GM19324 (cell line): ENCODE data around the gene NFS1.
"Not testable (repeated sequence)": the region's sequence is repeated elsewhere in the genome, so short reads cannot be mapped to it uniquely, and the experiment has no call there.

Experiments used
- ATAC-seq: cut with Tn5 transposase; IDR thresholded peaks from one replicate; pipeline ENCODE4 v1.9.1; 2021; ENCODE audit warnings: mild to moderate bottlenecking, moderate library complexity; ENCODE audit not compliant: unreplicated experiment, low FRiP score

Gene NFS1

DNA sequence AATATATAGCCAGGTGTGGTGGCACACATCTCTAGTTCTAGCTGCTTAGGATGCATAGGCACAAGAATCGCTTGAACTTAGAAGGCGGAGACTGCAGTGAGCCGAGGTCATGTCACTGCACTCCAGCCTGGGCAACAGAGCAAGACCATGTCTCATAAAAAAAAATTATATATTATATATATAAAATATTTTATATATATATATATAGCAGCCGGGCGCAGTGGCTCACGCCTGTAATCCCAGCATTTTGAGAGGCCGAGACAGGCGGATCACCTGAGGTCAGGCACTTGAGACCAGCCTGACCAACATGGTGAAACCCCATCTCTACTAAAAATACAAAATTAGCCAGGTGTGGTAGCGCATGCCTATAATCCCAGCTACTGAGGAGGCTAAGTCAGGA lies 13.8 kb downstream of the NFS1 start:
- not testable (repeated sequence) for ATAC-seq

DNA sequence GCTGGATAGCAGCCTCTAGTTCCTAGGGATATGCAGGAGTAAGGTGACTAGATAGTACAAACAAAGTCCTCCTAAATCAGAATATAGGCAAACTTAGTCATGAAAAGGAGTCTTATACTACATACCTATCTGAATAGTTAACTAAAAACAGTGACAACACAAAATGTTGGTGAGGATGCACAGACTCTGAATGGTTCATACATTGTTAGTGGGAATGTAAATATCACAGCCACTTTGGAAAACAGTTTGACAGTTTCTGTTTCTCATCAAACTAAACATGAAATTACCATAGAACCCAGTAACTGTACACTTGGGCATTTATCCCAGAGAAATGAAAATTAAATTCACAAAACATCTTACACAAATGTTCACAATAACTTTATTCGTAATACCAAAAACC lies 17.2 kb downstream of the NFS1 start:
- ATAC-seq: no peak

DNA sequence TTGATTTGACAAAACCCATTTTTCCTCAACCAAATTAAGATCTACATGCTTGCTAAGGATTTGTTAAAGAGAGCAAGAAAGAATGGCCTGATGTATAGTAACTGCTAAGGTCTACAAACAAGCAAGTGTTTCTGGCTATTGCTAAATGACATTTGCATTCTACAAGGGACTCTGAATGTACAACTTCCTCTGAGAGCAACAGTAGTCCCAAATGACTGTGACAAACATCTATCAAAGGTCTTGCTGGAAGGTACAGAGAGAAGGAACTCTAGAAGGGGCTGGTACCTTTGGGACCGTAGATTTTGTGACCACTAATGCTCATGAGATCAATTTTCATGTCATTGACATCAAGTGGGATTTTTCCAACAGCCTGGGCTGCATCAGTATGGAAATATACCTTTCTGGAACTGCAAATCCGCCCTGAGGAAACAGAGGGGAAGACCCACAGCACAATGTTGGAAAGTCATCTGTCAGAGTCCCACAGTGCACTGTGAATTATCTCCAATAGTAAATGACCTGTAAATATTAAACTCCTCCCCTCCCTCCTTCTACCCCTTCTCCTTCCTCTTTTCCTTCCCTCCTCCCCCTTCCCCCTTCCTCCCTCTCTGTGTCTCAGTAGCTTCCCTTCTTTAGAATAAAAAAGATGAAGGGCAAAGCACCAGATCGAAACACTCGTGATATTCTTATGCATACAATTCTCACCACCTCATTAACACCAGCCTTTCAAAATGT lies 18.5 kb downstream of the NFS1 start:
- no peak for ATAC-seq

DNA sequence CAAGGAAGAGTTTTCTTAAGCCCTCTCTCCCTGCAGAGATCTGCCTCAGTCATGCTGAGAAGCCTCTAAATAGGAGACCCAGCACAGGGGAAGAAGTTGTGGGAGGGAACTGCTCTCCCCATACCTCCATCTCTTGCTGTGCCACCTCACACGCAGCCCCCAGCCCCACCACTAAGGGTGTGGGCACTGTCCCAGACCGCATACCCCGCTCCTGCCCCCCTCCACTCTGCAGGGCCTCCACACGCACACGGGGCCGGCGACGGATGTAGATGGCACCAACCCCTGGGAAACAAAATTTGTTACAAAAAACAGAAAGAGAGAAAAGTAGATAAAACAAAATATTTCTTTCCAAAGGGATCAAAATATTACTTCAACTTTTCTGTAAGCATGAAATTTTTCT lies 24.2 kb downstream of the NFS1 start:
- no peak for ATAC-seq

DNA sequence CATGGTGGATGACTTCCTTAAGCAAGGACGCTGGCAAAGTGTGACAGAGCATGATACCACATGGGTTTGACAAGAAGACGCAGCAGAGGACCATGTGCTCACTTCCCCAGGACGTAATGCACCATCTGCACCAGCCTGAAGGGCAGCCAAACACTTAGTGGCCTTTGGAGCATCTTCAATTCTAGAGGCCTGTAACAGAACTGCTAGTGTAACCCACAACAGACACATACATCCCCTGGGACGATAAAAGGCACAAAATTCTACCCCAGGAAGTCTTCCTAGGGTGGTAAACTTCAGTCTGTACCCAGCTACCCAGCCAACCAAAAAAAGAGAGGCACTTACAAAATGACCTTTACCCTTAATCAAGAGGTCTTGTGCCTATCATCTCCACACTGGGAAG lies 25.3 kb downstream of the NFS1 start:
- no peak for ATAC-seq

DNA sequence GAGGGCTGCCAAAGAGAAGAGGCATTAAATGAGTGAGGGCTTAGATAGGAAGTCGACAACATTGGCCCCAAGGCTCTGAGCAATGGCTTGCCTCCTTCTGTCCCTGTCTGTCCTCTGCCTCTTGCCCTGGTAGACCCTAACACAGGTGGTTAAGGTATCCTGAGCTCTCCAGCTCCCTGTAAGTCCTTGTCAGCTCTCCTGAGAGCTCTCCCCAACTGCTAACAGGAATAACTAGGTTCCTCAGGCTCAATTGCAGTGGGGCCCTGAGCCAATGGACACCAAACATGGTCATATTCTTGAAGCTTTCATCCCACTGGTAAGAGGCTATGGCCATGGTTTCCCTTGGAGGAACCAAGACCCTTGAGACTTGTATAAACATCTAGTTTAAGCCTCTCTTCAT lies 29.5 kb downstream of the NFS1 start:
- ATAC-seq: no peak

DNA sequence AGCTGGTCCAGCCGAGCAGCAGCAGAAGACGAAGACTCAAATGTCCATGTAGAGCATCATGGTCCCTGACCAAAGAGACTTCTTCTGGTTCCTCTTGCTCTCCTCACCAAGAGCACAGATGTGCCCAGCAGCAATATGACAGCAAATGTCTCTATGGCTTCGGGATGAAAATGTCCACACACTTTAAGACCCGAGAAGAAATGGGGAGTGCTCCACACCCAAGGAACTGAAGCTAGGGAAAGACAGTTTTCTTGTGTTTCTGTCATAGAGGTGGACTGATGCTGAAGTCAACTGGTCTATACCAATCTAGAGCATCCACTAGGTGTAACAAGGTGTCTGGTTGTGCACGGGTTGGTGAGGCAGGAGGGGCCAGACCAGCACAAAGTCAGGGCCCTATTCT lies 29.9 kb downstream of the NFS1 start:
- ATAC-seq: no peak

DNA sequence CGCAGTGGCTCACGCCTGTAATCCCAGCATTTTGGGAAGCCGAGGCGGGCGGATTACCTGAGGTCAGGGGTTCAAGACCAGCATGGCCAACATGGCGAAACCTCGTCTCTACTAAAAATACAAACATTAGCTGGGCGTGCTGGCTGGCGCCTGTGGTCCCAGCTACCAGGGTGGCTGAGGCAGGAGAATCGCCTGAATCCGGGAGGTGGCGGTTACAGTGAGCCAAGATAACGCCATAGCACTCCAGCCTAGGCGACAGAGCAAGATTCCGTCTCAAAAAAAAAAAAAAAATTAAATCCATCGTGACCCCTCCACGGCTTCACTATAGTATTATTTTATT lies 33.2 kb downstream of the NFS1 start:
- no peak for ATAC-seq

DNA sequence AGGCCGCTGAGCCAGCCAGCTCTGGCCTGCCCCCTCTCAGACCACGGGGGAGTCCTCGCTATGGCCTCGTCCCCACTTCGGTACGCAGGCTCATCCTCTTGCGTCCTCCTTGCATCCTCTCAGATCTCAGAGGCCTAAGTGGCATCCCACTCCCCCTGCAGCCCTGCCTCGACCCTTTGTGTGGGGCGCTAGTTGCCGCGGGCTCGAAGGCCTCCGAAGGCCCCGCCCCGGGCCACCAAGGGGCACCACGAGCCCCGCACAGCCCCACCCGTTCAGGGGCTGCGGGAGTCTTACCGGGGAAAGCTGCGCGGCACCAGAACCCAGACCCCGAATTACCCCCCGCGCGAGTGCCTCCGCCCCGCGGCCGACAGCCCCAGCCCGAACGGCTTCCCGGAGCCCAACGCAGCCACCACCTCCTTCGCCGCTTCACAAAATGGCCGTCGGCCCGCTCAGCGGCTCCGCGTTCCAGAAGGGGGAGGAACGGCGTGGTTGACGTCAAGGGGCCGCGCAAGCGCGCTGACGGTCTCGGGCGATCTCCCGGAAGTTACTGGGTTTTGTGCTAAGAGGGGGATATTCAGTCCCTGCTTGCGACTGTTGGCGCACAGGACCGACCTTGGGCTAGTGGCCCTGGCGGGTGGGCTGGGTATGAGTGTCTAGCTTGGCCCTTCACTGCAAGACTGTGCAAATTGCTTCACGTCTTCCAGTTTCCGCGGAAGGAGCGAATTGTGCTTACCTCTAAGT lies 34.5 kb downstream of the NFS1 start, which contains the start of the genes CPNE1 and RBM12:
TSS of gene CPNE1 (minus strand) at position 435 of the 741 bp plus-strand sequence. CDS start 31,977 bp downstream, outside the sequence.
TSS of gene RBM12 (minus strand) at position 435 of the 741 bp plus-strand sequence. CDS start 9,578 bp downstream, outside the sequence.
- ATAC-seq: peak; percentile 69

DNA sequence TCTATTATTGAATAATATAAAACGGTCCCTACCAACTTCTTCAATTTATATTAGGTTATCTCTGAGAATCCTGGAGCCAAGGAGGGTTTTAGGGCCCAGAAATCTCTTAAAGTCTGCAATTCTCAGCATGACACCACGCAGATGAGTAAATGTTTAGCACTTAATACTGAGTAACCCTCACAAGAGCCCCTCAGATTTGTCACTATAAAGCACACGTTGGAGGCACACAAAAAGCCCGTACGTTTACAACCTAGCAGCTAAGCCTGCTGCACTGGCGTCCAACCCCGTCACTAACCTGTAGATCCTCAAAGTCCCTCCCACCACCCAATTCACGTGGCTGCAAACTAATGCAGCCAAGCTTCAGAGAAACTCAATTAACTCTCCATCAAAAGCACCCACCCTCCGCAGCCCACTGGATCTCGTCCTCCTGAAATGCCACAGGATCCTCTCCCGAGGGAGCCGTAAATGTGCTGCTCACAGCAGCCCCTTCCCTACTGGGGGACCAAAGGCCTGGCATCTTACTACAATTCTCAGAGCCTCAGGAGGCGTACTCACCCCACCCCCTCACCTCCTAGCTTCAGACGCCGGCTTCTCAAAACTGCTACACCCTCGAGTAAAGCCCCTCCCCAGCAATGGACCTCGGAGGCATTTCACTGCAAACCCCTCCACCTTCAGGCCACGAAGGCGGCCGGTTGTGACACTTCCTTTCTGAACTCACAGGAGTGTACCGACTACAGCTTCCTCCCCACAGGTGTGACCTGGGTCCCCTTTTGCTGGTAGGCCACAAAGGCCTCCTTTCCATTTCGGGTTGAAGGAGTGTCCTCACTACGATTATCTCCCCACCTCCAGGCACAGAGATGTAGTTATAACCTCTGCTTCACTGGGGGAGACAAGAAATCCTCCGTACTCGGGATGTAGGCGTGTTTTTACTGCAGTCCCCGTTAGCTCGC lies 35.4 kb downstream of the NFS1 start:
- peak; percentile 35 for ATAC-seq

DNA sequence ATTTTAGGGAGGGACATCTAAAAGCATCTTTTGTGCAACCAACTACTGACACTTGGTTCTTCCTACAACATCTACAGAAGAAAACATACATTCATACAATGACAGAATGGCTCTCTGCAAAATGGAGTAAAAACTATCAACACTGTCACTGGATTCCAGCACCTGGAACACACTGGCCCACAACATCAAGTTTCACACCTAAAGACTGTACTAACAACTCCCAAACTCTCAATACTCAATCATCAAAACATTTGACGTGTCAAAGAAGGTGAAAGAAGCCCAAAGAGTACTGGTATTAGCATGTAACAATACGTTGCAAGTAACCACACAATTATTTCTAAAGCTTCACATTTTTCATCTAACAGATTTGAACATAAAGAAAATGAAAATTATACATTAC lies 36.6 kb downstream of the NFS1 start:
- ATAC-seq: no peak

DNA sequence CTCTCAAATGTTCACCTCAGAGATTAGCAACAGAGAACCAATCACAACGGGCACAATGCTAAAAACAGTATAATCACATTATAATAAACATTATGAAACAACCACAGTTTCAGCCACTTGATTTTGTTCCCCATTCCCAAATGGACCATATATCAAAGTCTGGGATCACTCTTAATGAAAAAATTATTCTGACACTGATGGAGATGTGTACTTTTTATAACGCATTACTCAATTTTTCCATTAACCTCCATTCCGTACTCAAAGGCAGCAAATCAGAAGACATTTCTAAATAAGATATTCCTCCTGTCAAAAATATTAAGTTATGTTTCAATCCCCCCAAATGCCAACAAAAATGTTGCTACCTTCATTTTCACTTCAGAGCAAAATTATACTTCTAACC lies 37.2 kb downstream of the NFS1 start:
- ATAC-seq: no peak

DNA sequence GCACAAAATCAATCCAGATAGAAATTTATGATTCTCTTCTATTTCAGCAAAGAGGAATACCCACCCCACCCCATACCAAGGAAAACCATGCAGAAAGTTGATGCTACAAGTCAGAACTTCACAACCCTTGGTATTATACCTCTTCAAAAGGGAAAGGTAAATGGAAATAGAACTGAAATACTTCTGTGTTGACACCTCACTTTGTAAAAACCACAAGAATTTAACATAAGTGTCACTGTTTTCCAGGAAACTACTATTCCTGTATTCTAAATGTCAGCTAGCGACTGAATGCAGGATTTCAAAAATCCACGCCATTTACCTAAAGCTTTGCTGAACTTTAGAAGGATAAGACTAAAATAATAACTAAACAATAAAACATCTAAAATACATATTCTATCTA lies 38.1 kb downstream of the NFS1 start:
- ATAC-seq: no peak

DNA sequence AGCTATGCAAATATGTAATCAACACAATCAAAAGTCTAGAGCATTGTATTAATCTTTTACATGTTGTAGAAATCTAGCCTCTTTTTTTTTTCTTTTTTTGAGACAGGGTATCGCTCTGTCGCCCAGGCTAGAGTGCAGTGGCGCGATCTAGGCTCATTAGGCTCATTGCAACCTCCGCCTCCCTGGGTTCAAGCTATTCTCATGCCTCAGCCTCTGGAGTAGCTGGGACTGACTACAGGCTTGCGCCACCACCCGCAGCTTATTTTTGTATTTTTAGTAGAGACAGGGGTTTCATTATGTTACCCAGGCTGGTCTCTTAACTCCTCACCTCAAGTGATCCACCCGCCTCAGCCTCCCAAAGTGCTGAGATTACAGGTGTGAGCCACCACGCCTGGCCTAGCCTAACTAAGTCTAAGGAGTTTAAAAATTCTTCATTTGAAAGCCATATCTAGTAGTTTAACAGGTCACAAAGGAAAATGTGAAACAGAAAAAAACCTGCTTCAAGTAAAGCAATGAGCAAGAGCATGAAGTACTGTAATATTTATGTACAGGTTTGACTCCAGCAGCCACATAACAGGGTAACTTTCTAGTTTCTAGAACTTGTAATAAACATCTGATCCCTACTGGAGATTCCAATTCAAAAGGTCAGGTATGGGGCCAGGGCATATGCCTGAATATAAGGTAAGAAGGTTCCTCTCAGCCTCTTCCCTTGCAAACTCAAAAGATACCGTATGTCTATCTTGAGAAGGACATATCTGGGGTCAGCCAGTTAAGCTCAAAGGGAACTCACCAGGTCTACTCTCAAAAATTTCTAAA lies 38.8 kb downstream of the NFS1 start:
- no peak for ATAC-seq

DNA sequence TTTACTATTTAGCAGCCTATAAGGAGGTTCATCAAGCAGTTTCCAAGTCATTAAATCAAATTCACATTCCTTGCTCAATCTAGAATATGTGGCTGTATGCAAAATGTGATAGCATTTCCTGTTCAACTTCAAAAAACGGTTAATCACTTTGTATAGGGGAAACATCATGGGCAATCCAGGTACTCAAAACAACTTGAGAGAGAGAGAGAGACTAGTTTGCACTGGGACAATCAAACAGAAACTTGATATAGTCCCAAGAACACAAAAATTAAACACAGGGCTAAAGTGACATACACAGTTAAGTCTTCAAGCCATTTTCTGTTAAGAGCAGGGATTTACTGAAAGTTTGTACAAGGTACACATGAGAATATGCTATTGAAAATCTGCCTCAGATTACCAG lies 41.9 kb downstream of the NFS1 start:
- ATAC-seq: no peak

DNA sequence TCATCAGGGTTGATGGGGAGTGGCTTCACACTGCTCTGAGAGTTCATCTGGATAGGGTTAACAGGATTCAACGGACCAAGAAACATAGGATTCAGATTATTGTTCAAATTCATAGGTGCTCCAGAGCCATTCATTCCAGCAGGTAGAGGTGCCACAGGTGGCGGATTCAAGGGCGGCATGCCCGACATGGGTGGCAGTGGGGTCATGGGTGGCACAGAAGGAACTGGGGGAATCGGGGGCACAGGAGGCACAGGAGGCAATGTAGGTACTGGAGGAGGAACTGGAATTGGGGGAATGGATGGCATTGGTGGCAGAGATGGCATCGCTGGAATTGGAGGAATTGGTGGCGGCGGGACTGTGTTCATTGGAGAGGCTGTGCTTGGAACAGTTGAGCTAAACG lies 44.7 kb downstream of the NFS1 start:
- ATAC-seq: no peak

DNA sequence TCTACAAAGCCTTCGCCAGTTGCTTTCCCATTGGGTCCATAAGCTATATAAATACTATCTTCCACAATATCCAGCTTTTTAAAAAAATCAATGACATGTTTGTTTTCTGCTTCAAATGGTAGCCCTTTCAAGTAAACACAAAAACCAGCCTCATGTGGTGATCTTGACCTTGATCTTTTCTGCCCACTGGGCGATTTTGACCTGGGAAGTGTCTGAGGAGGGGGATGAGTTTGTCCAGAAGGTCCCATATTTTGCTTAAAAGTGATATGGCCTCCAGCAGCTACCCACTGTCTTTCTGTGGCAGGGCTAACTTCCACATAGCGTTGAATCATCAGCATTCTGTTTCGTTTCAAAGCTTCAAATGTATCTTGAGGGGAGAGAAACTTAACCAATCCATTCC lies 45.3 kb downstream of the NFS1 start:
- no peak for ATAC-seq

DNA sequence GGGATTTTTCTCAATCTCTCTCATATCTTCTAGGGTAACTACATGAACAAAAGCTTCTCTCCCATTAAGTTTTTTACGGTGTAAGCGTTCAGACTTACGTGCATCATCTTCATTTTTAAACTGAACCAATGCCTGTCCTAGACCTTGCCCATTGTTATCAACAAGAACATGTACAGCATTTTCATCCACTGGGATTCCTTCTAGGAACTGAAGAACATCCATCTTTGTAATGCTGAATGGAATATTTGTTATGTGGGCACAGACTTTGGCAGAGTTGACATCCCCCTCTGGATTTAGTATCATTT lies 45.8 kb downstream of the NFS1 start:
- ATAC-seq: no peak

DNA sequence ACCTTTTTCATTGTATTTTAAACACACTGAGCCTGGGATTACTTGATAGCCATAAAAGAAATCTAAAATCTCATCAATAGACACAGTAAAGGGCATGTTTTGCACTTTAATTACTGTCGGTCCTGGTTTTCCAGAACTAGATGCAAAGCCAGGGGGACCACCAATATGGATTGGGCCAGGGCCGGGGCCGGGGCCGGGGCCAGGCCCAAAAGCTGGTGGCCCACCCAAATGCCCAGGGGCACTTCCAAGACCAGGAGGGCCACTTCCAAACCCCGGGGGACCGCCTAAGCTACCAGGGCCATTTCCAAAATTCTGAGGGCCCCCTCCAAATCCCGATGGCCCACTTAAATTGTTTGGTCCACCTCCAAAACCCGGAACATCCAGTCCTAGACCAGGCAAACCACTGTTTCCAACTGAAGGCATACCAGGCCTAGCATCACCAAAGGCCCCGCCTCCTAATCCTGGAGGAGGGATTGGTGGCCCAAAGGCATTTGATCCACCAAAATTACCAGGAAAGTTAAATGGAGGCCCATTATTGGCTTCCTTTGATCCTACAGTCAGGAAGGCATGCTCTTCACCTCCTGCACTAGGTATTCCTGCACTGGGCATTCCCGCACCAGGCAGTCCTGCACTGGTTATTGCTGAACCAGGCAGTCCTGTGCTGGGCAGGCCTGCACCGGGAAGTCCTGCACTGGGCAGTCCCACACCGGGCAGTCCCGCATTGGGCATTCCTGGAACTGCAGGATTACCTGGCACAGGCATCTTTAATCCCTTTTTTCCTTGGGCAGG lies 46.3 kb downstream of the NFS1 start:
- ATAC-seq: no peak

DNA sequence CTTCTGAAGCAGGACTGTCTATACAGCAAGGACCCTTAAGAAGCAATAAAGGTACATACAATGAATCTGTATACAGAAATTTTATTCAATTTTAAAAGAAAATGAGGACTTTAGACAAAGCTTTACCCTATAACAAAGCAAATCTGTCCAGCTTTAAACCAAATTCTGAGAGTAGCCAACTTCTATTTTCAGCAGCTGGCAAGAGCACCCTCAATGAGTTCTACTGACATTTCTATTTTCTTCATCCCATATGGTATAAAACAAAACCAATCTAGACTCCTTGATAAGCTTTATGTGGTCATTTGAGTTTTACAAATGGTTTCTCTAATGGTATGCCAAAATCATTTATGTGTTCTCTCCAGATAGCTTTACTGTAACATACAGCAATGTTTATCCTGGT lies 47.2 kb downstream of the NFS1 start:
- no peak for ATAC-seq
